Panc1 (cell line): ENCODE data around the gene NOTCH1.

Source experiments
- CTCF ChIP-seq: fragments of 450-650 bp; IDR thresholded peaks from 2 replicates; pipeline ENCODE4 v1.5.1; 2017; ENCODE audit warnings: mild to moderate bottlenecking
- POLR2AphosphoS5 ChIP-seq: IDR thresholded peaks from 2 replicates; pipeline ENCODE4 v1.6.1; 2012; ENCODE audit warnings: mild to moderate bottlenecking, low read depth, low read length, moderate library complexity
- REST ChIP-seq, 2 experiments: IDR thresholded peaks; 2 replicates each; pipeline ENCODE4 v1.6.1; 2011 to 2012; ENCODE audit warnings: low read depth in 2 of 2, control low read depth in 1 of 2, low read length in 1 of 2, mild to moderate bottlenecking in 1 of 2, moderate library complexity in 1 of 2; ENCODE audit not compliant: insufficient read depth in 1 of 2
- SIN3A ChIP-seq: IDR thresholded peaks from 2 replicates; pipeline ENCODE4 v1.6.1; 2012; ENCODE audit warnings: low read depth, mild to moderate bottlenecking, low read length, moderate library complexity, borderline replicate concordance; ENCODE audit not compliant: insufficient read depth
- TCF7L2 ChIP-seq: IDR thresholded peaks from 2 replicates; pipeline ENCODE4 v1.6.1; 2011; ENCODE audit warnings: mild to moderate bottlenecking, low read depth, low read length, inconsistent platforms

GRCh38 chr9:136518623-136519022, 27.2 kb downstream of the NOTCH1 start:
- TF ChIP-seq REST (IDR thresholded peaks at IDR 0.05; ENCODE audit: insufficient read depth in 1 of 2, low read depth in 2 of 2, low read length in 1 of 2) (no peak), CTCF (no peak), SIN3A (no peak), TCF7L2 (no peak), POLR2AphosphoS5 (no peak)
